Epithelial cell of prostate (primary cell): ENCODE data around the gene INPP5J.
A peak's percentile ranks its signal among the peaks of the same experiment; 100 is the strongest.
"Not testable (repeated sequence)": the region's sequence is repeated elsewhere in the genome, so short reads cannot be mapped to it uniquely, and the experiment has no call there.

ENCODE experiments used
- DNase-seq: peaks from one replicate; pipeline ENCODE4 v3.0.0-alpha.2; 2011; ENCODE audit warnings: low read depth, low spot score
- H3K27ac ChIP-seq: fragments of 450-650 bp; 2 replicates; pipeline ENCODE4 v1.5.1; 2017; ENCODE audit warnings: mild to moderate bottlenecking

Gene INPP5J

GRCh38 chr22:31099841-31100761 lies 22.7 kb upstream of the INPP5J start:
- no peak overlapping the region for H3K27ac ChIP-seq
- no peak for DNase-seq

GRCh38 chr22:31100762-31101525 lies 21.8 kb upstream of the INPP5J start:
- H3K27ac ChIP-seq = no peak overlapping the region
- DNase-seq = no peak

- H3K27ac ChIP-seq = peak overlapping the region; percentile 5
- DNase-seq = no peak
Observed at GRCh38 chr22:31102441-31103081, 20.2 kb upstream of the INPP5J start.

GRCh38 chr22:31103111-31103510 lies 19.7 kb upstream of the INPP5J start:
- no peak overlapping the region for H3K27ac ChIP-seq

GRCh38 chr22:31103899-31104694 lies 18.7 kb upstream of the INPP5J start:
- DNase-seq = no peak
- no peak overlapping the region for H3K27ac ChIP-seq

More at GRCh38 chr22:31103111-31103510, 19.7 kb upstream of the INPP5J start:
- no peak for DNase-seq

GRCh38 chr22:31104869-31105268 lies 17.9 kb upstream of the INPP5J start:
- H3K27ac ChIP-seq = no peak overlapping the region
- no peak for DNase-seq

GRCh38 chr22:31105282-31105929 lies 17.4 kb upstream of the INPP5J start:
- no peak for DNase-seq
- H3K27ac ChIP-seq = peak overlapping the region; percentile 63

GRCh38 chr22:31106001-31106571 lies 16.7 kb upstream of the INPP5J start:
- peak overlapping the region; percentile 63 for H3K27ac ChIP-seq
- DNase-seq = no peak

GRCh38 chr22:31106731-31107177 lies 16.0 kb upstream of the INPP5J start:
- peak overlapping the region; percentile 63 for H3K27ac ChIP-seq
- no peak for DNase-seq

- H3K27ac ChIP-seq = peak within 1 kb of the TSS; percentile 63
- peak; percentile 79 for DNase-seq
Observed at GRCh38 chr22:31107178-31107893, 15.4 kb upstream of the INPP5J start, which contains the start of gene SELENOM. Gene SELENOM, minus strand, starts transcription at chr22:31107568. Its CDS starts 63 bp downstream, at chr22:31107505.

- DNase-seq = no peak
- H3K27ac ChIP-seq = peak overlapping the region; percentile 18
Observed at GRCh38 chr22:31107894-31108218, 14.9 kb upstream of the INPP5J start.

- not testable (repeated sequence) for DNase-seq, H3K27ac ChIP-seq
Observed at GRCh38 chr22:31112547-31113091, 10.1 kb upstream of the INPP5J start.

GRCh38 chr22:31118046-31118820 lies 4.5 kb upstream of the INPP5J start:
- DNase-seq = no peak
- H3K27ac ChIP-seq = no peak overlapping the region

- H3K27ac ChIP-seq = no peak overlapping the region
- DNase-seq = no peak
Observed at GRCh38 chr22:31119026-31119717, 3.6 kb upstream of the INPP5J start.

GRCh38 chr22:31120230-31120629 lies 2.5 kb upstream of the INPP5J start:
- DNase-seq = no peak
- H3K27ac ChIP-seq = no peak overlapping the region

- no peak for DNase-seq
- no peak overlapping the region for H3K27ac ChIP-seq
Observed at GRCh38 chr22:31120642-31121041, 2.1 kb upstream of the INPP5J start.

GRCh38 chr22:31121403-31121802 lies 1.4 kb upstream of the INPP5J start:
- no peak for DNase-seq
- H3K27ac ChIP-seq = no peak overlapping the region
